ENCODE results near the gene ALAS1.

- TF ChIP-seq SUZ12 (IDR thresholded peaks at IDR 0.05; ENCODE audit: extremely low read depth, insufficient read depth, insufficient read length), result no peak
- TF ChIP-seq ZNF274 (IDR thresholded peaks at IDR 0.05; ENCODE audit: low read depth, low read length), result no peak
Measured at GRCh38 chr3:52185837-52186236, 12.1 kb upstream of the ALAS1 start.

Data from NT2/D1 (cell line).